DOHH2 (cell line): ENCODE results near the gene PASK.

Source experiments
- EZH2phosphoT487 ChIP-seq: fragments of 200-600 bp; sonication (generic); IDR thresholded peaks from 2 replicates; pipeline ENCODE4 v1.6.1; 2017; ENCODE audit warnings: borderline replicate concordance, mild to moderate bottlenecking, antibody characterized with exemption, low read length, moderate library complexity, mixed read lengths
- TF ChIP-seq, protein P1 (sequence below): fragments of 200-600 bp; sonication (generic); IDR thresholded peaks from one replicate; pipeline ENCODE4 v1.5.1; 2014; ENCODE audit warnings: antibody characterized with exemption, mild to moderate bottlenecking, low read depth, low read length; ENCODE audit not compliant: poor library complexity, severe bottlenecking

GRCh38 chr2:241163601-241164118 lies 14.4 kb upstream of the PASK start:
- TF ChIP-seq, protein P1, sequence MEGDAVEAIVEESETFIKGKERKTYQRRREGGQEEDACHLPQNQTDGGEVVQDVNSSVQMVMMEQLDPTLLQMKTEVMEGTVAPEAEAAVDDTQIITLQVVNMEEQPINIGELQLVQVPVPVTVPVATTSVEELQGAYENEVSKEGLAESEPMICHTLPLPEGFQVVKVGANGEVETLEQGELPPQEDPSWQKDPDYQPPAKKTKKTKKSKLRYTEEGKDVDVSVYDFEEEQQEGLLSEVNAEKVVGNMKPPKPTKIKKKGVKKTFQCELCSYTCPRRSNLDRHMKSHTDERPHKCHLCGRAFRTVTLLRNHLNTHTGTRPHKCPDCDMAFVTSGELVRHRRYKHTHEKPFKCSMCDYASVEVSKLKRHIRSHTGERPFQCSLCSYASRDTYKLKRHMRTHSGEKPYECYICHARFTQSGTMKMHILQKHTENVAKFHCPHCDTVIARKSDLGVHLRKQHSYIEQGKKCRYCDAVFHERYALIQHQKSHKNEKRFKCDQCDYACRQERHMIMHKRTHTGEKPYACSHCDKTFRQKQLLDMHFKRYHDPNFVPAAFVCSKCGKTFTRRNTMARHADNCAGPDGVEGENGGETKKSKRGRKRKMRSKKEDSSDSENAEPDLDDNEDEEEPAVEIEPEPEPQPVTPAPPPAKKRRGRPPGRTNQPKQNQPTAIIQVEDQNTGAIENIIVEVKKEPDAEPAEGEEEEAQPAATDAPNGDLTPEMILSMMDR, result no peak
- TF ChIP-seq EZH2phosphoT487, result no peak
